ENCODE results near the gene LRRC9.

GRCh38 chr14:59890676-59891075, 29.3 kb upstream of the LRRC9 start:
- TF ChIP-seq, protein P1, sequence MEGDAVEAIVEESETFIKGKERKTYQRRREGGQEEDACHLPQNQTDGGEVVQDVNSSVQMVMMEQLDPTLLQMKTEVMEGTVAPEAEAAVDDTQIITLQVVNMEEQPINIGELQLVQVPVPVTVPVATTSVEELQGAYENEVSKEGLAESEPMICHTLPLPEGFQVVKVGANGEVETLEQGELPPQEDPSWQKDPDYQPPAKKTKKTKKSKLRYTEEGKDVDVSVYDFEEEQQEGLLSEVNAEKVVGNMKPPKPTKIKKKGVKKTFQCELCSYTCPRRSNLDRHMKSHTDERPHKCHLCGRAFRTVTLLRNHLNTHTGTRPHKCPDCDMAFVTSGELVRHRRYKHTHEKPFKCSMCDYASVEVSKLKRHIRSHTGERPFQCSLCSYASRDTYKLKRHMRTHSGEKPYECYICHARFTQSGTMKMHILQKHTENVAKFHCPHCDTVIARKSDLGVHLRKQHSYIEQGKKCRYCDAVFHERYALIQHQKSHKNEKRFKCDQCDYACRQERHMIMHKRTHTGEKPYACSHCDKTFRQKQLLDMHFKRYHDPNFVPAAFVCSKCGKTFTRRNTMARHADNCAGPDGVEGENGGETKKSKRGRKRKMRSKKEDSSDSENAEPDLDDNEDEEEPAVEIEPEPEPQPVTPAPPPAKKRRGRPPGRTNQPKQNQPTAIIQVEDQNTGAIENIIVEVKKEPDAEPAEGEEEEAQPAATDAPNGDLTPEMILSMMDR (IDR thresholded peaks at IDR 0.05) = no peak
- no peak for TF ChIP-seq POLR2A (IDR thresholded peaks at IDR 0.05)
